HCT116 (cell line): ENCODE measurements around the gene NAPA.

Source experiments
- CEBPB ChIP-seq: IDR thresholded peaks from 2 replicates; pipeline ENCODE4 v1.6.1; 2012; ENCODE audit warnings: low read depth
- EZH2 ChIP-seq: fragments of 200-600 bp; sonication (generic); IDR thresholded peaks from 2 replicates; pipeline ENCODE4 v1.6.1; 2017; ENCODE audit warnings: antibody characterized with exemption, mixed run types
- FOSL1 ChIP-seq: IDR thresholded peaks from 2 replicates; pipeline ENCODE4 v1.6.1; 2012; ENCODE audit warnings: low read depth
- JUND ChIP-seq: IDR thresholded peaks from 2 replicates; pipeline ENCODE4 v1.6.1; 2012
- POLR2A ChIP-seq: IDR thresholded peaks from 2 replicates; pipeline ENCODE4 v1.7.0; 2011; ENCODE audit warnings: borderline replicate concordance; ENCODE audit not compliant: insufficient read depth, insufficient read length; ENCODE audit errors: extremely low read depth
- RAD21 ChIP-seq: IDR thresholded peaks from 2 replicates; pipeline ENCODE4 v1.6.1; 2012; ENCODE audit warnings: low read depth, mild to moderate bottlenecking
- SP1 ChIP-seq: IDR thresholded peaks from 2 replicates; pipeline ENCODE4 v1.6.1; 2012; ENCODE audit warnings: low read depth
- YY1 ChIP-seq: IDR thresholded peaks from 2 replicates; pipeline ENCODE4 v1.6.1; 2011; ENCODE audit warnings: low read length, low read depth, moderate library complexity, mild to moderate bottlenecking; ENCODE audit not compliant: insufficient replicate concordance; ENCODE audit errors: extremely low read depth
- ZFX ChIP-seq: fragments of 450-650 bp; IDR thresholded peaks from 2 replicates; pipeline ENCODE4 v1.6.1; 2017
- ZNF274 ChIP-seq: fragments of 200-500 bp; sonication (Bioruptor generic); IDR thresholded peaks from 2 replicates; pipeline ENCODE4 v1.6.1; 2014; ENCODE audit warnings: mild to moderate bottlenecking, low read depth, low read length, inconsistent platforms
- TF ChIP-seq, protein P1 (sequence below), 3 experiments: fragments of 200-600 bp in 1 of 3; sonication (generic) in 1 of 3; IDR thresholded peaks in 2 of 3; conservative IDR thresholded peaks in 1 of 3; 2 replicates each; pipeline ENCODE4 v1.5.1; 2012 to 2017; ENCODE audit warnings: low read depth in 2 of 3, low read length in 2 of 3, antibody characterized with exemption in 1 of 3, borderline replicate concordance in 1 of 3, control low read depth in 1 of 3, mild to moderate bottlenecking in 1 of 3, mixed read lengths in 1 of 3, mixed run types in 1 of 3, moderate library complexity in 1 of 3; ENCODE audit not compliant: insufficient read depth in 1 of 3
- TF ChIP-seq, protein P2 (sequence below): IDR thresholded peaks from 2 replicates; pipeline ENCODE4 v1.6.1; 2012
- TF ChIP-seq, protein P3 (sequence below): IDR thresholded peaks from 2 replicates; pipeline ENCODE4 v1.6.1; 2012; ENCODE audit warnings: low read depth

GRCh38 chr19:47541518-47541917 is 26.7 kb upstream of the NAPA start:
- TF ChIP-seq, protein P1, sequence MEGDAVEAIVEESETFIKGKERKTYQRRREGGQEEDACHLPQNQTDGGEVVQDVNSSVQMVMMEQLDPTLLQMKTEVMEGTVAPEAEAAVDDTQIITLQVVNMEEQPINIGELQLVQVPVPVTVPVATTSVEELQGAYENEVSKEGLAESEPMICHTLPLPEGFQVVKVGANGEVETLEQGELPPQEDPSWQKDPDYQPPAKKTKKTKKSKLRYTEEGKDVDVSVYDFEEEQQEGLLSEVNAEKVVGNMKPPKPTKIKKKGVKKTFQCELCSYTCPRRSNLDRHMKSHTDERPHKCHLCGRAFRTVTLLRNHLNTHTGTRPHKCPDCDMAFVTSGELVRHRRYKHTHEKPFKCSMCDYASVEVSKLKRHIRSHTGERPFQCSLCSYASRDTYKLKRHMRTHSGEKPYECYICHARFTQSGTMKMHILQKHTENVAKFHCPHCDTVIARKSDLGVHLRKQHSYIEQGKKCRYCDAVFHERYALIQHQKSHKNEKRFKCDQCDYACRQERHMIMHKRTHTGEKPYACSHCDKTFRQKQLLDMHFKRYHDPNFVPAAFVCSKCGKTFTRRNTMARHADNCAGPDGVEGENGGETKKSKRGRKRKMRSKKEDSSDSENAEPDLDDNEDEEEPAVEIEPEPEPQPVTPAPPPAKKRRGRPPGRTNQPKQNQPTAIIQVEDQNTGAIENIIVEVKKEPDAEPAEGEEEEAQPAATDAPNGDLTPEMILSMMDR (IDR thresholded peaks at IDR 0.05 in 2 of 3, conservative IDR thresholded peaks at IDR 0.05 in 1 of 3; ENCODE audit: borderline replicate concordance in 1 of 3, insufficient read depth in 1 of 3, low read depth in 2 of 3, low read length in 2 of 3): no peak
- TF ChIP-seq ZNF274: no peak
- TF ChIP-seq FOSL1: no peak
- no peak for TF ChIP-seq POLR2A
- TF ChIP-seq YY1: no peak
- TF ChIP-seq EZH2: no peak
- TF ChIP-seq JUND: no peak
- TF ChIP-seq, protein P2, sequence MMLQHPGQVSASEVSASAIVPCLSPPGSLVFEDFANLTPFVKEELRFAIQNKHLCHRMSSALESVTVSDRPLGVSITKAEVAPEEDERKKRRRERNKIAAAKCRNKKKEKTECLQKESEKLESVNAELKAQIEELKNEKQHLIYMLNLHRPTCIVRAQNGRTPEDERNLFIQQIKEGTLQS: no peak
- TF ChIP-seq SP1: no peak
- TF ChIP-seq, protein P3, sequence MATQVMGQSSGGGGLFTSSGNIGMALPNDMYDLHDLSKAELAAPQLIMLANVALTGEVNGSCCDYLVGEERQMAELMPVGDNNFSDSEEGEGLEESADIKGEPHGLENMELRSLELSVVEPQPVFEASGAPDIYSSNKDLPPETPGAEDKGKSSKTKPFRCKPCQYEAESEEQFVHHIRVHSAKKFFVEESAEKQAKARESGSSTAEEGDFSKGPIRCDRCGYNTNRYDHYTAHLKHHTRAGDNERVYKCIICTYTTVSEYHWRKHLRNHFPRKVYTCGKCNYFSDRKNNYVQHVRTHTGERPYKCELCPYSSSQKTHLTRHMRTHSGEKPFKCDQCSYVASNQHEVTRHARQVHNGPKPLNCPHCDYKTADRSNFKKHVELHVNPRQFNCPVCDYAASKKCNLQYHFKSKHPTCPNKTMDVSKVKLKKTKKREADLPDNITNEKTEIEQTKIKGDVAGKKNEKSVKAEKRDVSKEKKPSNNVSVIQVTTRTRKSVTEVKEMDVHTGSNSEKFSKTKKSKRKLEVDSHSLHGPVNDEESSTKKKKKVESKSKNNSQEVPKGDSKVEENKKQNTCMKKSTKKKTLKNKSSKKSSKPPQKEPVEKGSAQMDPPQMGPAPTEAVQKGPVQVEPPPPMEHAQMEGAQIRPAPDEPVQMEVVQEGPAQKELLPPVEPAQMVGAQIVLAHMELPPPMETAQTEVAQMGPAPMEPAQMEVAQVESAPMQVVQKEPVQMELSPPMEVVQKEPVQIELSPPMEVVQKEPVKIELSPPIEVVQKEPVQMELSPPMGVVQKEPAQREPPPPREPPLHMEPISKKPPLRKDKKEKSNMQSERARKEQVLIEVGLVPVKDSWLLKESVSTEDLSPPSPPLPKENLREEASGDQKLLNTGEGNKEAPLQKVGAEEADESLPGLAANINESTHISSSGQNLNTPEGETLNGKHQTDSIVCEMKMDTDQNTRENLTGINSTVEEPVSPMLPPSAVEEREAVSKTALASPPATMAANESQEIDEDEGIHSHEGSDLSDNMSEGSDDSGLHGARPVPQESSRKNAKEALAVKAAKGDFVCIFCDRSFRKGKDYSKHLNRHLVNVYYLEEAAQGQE: no peak
- no peak for TF ChIP-seq RAD21
- no peak for TF ChIP-seq CEBPB
- TF ChIP-seq ZFX: no peak
